Epithelial cell of proximal tubule (primary cell): ENCODE results near the gene PDE4D. TPM values are rescaled to one million over a fixed set of nuclear protein-coding genes. Genes with fewer than 3 reads are reported as not detected.
"Not testable (repeated sequence)": the region's sequence is repeated elsewhere in the genome, so short reads cannot be mapped to it uniquely, and the experiment has no call there.

Source experiments
- DNase-seq: peaks from one replicate; pipeline ENCODE4 v3.0.0-alpha.2; 2011; ENCODE audit warnings: low read depth
- H3K4me3 ChIP-seq: 2 replicates; pipeline ENCODE4 v1.5.1; 2011; ENCODE audit warnings: low read depth, mild to moderate bottlenecking, low read length
- total RNA-seq: library from RNA; depleted of rRNA; stranded (reverse); fragments of >200 nt; gene quantifications from 2 replicates; pipeline ENCODE4 v1.2.3, GENCODE V29; 2015
- TF ChIP-seq, protein P1 (sequence below): conservative IDR thresholded peaks from 2 replicates; pipeline ENCODE4 v1.5.1; 2012; ENCODE audit warnings: low read depth, mild to moderate bottlenecking, low read length

PDE4D gene
- total RNA-seq, 1 donor from 2014 or later, result 18.4 TPM

DNA sequence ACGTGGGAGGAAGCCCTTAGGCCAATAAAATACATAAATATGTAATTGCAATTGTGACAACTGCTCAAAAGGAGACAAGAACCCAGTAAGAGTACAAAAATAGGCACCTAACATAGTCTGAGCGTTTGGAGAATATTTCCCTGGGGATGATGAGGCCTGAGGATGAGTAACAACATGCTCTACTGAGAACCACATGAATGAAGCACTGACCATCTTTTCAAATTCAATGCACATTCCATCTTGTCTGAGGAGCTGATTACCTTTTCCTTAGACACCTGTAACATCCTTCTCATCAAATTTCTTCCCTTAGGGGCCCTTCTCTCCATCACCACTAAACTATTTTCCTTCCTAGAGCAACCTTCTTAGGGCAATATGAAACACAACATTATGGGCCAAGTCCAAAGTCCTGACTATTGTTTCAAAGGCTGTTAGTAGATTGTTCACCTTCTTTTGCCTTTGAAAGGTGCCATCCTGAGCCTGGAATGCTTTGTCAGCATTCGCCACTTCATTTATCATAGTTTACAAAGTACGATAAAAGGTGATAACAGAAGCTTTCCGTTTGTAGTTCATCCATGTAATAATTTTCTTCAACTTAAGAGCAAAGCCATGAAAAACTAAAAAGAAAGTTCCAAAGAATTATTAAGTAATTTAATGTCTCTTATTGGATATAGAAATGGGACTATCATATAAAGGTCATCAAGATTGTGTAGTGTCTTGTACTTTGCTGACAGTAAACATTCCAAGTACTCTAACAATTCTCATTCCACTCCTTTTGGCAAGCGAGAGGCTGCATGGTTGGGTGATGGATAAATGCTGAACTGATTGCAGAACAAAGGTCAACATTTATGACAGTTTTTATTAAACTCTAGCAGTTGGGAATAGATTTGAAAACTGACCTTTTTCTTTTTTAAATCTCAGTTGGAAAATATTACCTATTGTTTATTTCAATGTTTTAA is 471.3 kb downstream of the PDE4D start:
- no peak for DNase-seq
- no peak overlapping the region for H3K4me3 ChIP-seq
- TF ChIP-seq, protein P1, sequence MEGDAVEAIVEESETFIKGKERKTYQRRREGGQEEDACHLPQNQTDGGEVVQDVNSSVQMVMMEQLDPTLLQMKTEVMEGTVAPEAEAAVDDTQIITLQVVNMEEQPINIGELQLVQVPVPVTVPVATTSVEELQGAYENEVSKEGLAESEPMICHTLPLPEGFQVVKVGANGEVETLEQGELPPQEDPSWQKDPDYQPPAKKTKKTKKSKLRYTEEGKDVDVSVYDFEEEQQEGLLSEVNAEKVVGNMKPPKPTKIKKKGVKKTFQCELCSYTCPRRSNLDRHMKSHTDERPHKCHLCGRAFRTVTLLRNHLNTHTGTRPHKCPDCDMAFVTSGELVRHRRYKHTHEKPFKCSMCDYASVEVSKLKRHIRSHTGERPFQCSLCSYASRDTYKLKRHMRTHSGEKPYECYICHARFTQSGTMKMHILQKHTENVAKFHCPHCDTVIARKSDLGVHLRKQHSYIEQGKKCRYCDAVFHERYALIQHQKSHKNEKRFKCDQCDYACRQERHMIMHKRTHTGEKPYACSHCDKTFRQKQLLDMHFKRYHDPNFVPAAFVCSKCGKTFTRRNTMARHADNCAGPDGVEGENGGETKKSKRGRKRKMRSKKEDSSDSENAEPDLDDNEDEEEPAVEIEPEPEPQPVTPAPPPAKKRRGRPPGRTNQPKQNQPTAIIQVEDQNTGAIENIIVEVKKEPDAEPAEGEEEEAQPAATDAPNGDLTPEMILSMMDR, result no peak

DNA sequence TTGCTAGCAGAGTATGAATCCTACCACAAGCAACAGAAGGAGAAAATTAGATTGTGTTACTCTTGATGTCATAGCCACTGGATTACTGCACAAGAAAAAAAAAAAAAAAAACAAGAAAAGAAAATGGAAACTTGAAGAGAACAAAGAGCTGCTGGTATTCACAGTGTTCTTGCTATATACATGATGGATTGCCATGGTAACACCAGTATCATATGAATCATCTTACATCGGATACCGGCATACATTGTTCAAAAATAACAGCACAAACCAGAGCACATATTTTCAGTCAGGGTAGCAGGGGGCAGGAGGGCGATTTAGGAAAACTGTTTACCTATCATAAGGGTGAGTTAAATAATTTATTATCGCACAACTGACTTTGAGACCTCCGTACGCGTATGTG is 472.9 kb downstream of the PDE4D start:
- TF ChIP-seq, protein P1, result no peak
- no peak for DNase-seq

DNA sequence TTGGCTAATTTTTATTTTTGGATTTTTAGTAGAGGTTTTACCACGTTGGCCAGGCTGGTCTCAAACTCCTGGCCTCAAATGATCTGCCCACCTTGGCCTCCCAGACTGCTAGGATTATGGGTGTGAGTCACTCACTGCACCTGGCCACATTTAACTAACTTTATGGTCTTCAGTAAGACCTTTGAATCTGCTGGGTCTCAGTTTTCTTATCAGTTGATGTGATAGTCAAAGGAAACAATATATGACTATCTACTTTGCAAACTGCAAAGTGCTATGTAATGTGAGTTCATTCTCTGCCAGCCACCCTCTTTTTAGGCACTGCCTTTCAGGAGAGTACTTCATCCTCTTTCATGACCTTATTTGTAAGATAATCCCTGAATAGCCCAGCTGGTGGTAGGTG is 474.7 kb downstream of the PDE4D start:
- DNase-seq, result no peak
- no peak overlapping the region for H3K4me3 ChIP-seq
- TF ChIP-seq, protein P1, result no peak

More for the DNA sequence above, 472.9 kb downstream of the PDE4D start:
- no peak overlapping the region for H3K4me3 ChIP-seq

DNA sequence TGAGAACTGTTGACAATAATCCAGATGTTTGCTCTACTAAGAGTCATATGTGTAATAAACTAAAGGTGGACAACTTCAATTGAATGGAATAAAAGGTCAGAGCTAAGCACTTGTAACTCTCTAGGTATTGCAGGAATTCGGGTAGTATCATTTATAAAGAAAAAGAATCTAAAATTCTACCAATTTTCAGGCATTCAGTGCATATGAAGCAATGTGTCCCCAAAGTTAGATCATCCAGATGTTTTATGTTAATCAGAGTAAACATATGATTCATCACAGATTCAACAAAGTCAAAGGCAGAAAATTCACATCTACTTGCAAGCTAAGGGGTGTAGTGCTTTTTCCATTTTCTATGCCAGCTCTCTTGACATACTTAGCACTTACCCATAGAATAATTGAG is 477.1 kb downstream of the PDE4D start:
- TF ChIP-seq, protein P1, result no peak
- no peak overlapping the region for H3K4me3 ChIP-seq
- no peak for DNase-seq

DNA sequence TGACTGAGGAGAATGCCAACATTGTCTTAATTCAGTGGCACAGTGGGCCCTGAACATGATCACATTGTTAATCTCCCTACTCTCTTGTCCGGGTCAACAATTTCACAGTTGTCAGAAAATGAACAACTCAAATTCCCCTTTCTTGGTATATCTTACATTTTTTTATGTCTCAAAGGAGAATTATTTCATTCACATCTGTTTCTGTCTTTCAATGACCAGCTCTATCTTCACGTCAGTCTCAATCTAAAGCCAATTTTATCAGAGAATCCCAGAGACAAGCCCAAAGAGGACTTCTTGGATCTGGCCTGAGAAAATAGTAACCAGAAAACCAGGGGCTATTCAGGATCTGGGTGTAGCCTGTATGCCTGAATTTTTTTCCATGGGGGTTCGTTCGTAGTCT is 477.5 kb downstream of the PDE4D start:
- TF ChIP-seq, protein P1, result no peak
- no peak for DNase-seq
- no peak overlapping the region for H3K4me3 ChIP-seq

DNA sequence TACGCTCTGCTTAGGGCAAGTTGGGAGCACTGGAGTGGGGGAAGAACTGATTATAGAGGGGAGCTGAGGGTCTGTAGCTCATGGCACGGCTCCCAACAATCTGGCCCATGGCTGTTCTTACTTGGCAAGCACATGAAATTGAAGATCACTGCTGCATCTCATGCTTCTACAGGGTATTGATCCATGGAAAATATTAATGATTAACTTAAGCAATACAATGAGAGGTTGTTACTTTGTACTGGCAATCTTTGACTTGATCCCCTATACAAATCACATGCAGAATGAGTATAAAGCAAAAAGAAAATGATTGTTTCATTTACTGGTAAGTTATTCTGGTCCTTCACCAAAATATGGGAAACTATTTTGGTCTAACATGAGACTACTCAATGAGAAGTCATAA is 481.1 kb downstream of the PDE4D start:
- DNase-seq, result no peak
- no peak overlapping the region for H3K4me3 ChIP-seq
- TF ChIP-seq, protein P1, result no peak

DNA sequence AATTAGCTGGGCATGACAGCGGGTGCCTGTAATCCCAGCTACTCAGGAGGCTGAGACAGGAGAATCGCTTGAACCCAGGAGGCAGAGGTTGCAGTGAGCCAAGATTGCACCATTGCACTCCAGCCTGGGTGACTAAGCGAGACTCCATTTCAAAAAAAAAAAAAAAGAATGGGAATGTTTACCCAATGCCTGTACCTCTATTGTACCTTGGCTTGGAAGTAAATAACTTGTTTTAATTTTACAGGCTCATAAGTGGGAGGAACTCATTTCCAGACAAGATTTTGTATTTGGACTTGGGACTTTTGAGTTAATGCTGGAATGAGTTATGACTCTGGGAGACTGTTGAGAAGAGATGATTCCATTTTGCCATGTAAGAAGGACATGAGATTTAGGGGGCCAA is 484.5 kb downstream of the PDE4D start:
- not testable (repeated sequence) for DNase-seq, H3K4me3 ChIP-seq
